Ramos (cell line): Measurements from ENCODE around the gene POLR3B.
"Not testable (repeated sequence)": the region's sequence is repeated elsewhere in the genome, so short reads cannot be mapped to it uniquely, and the experiment has no call there.

Experiments
- in situ Hi-C: fragments of 300-500 bp; cut with MboI; formaldehyde crosslinking; loops from one replicate; pipeline ENCODE4 v1.14.3; 2022; ENCODE audit warnings: low sequenced_read_pairs; ENCODE audit not compliant: unreplicated experiment

POLR3B gene

GRCh38 chr12:106446419-106447092 is 89.0 kb downstream of the POLR3B start:
- in situ Hi-C loops: no loop called here

- in situ Hi-C loops: no loop called here
Observed at GRCh38 chr12:106452309-106452708, 94.8 kb downstream of the POLR3B start.

- in situ Hi-C loops: no loop called here
Observed at GRCh38 chr12:106455111-106455510, 97.6 kb downstream of the POLR3B start.

GRCh38 chr12:106459124-106459523 is 101.6 kb downstream of the POLR3B start:
- in situ Hi-C loops: no loop called here

- in situ Hi-C loops: no loop called here
Observed at GRCh38 chr12:106459534-106459933, 102.0 kb downstream of the POLR3B start.

- in situ Hi-C loops: no loop called here
Observed at GRCh38 chr12:106461730-106462129, 104.2 kb downstream of the POLR3B start.

GRCh38 chr12:106465605-106466004 is 108.1 kb downstream of the POLR3B start:
- in situ Hi-C loops: not testable (repeated sequence)

- in situ Hi-C loops: not testable (repeated sequence)
Observed at GRCh38 chr12:106475662-106476061, 118.1 kb downstream of the POLR3B start.

- in situ Hi-C loops: not testable (repeated sequence)
Observed at GRCh38 chr12:106477627-106478026, 120.1 kb downstream of the POLR3B start.

GRCh38 chr12:106480251-106480650 is 122.7 kb downstream of the POLR3B start:
- in situ Hi-C loops: no loop called here

GRCh38 chr12:106481246-106481645 is 123.7 kb downstream of the POLR3B start:
- in situ Hi-C loops: no loop called here

- in situ Hi-C loops: no loop called here
Observed at GRCh38 chr12:106487664-106488063, 130.1 kb downstream of the POLR3B start.

GRCh38 chr12:106488884-106489283 is 131.3 kb downstream of the POLR3B start:
- in situ Hi-C loops: no loop called here

- in situ Hi-C loops: no loop called here
Observed at GRCh38 chr12:106490264-106490663, 132.7 kb downstream of the POLR3B start.

- in situ Hi-C loops: no loop called here
Observed at GRCh38 chr12:106492857-106493256, 135.3 kb downstream of the POLR3B start.

- in situ Hi-C loops: no loop called here
Observed at GRCh38 chr12:106493531-106493930, 136.0 kb downstream of the POLR3B start.

GRCh38 chr12:106495354-106495965 is 137.9 kb downstream of the POLR3B start:
- in situ Hi-C loops: no loop called here

- in situ Hi-C loops: no loop called here
Observed at GRCh38 chr12:106498056-106498455, 140.5 kb downstream of the POLR3B start.

- in situ Hi-C loops: no loop called here
Observed at GRCh38 chr12:106499628-106500027, 142.1 kb downstream of the POLR3B start.

- in situ Hi-C loops: no loop called here
Observed at GRCh38 chr12:106506691-106507090, 149.1 kb downstream of the POLR3B start.

- in situ Hi-C loops: no loop called here
Observed at GRCh38 chr12:106508966-106509365, 151.4 kb downstream of the POLR3B start.

- in situ Hi-C loops: no loop called here
Observed at GRCh38 chr12:106511365-106511764, 153.8 kb downstream of the POLR3B start.
